Ovary (tissue), 10 donors: ENCODE measurements around the gene NDUFA12. TPM values are rescaled to one million over a fixed set of nuclear protein-coding genes. Genes with fewer than 3 reads are reported as not detected.

Source experiments
- DNase-seq, 5 donors: peaks; one replicate each; pipeline ENCODE4 v3.0.0-alpha.2; 2019 to 2020
- H3K27ac ChIP-seq, 2 donors: fragments of 200-600 bp; one replicate each; pipeline versions ENCODE4 v1.5.1 to v1.8.0; 2019 to 2022
- H3K27me3 ChIP-seq: fragments of 200-600 bp; one replicate; pipeline ENCODE4 v1.8.0; 2022
- H3K36me3 ChIP-seq: fragments of 200-600 bp; sonication (generic); one replicate; pipeline ENCODE4 v1.5.1; 2019
- H3K4me1 ChIP-seq: one replicate; pipeline ENCODE4 v1.8.1; 2013; ENCODE audit warnings: mild to moderate bottlenecking, moderate library complexity; ENCODE audit not compliant: insufficient read depth
- H3K4me3 ChIP-seq: fragments of 200-600 bp; sonication (generic); one replicate; pipeline ENCODE4 v1.5.1; 2017
- H3K9me3 ChIP-seq, 2 donors: fragments of 200-600 bp in 1 of 2; sonication (generic) in 1 of 2; one replicate each; pipeline versions ENCODE4 v1.5.1 to v1.8.1; 2013 to 2019; ENCODE audit warnings: mild to moderate bottlenecking in 1 of 2, moderate library complexity in 1 of 2
- CTCF ChIP-seq, 3 donors: fragments of 450-650 bp in 2 of 3; fragments of 200-600 bp in 1 of 3; IDR thresholded peaks; one replicate each; pipeline versions ENCODE4 v1.5.1 to v1.8.0; 2016 to 2022; ENCODE audit warnings: antibody characterized with exemption in 3 of 3, mild to moderate bottlenecking in 1 of 3
- EP300 ChIP-seq: sonication (generic); formaldehyde crosslinking; IDR thresholded peaks from one replicate; pipeline ENCODE4 v1.6.1; 2017; ENCODE audit warnings: antibody characterized with exemption
- POLR2A ChIP-seq: fragments of 450-650 bp; IDR thresholded peaks from one replicate; pipeline ENCODE4 v1.6.1; 2017; ENCODE audit warnings: antibody characterized with exemption, mild to moderate bottlenecking, moderate library complexity
- WGBS, 3 donors: extraction: QIAGEN DNeasy Blood & Tissue Kit in 1 of 3; methylation state at CpG; one replicate each; pipeline versions ENCODE4 v1.1.5 to v1.1.7; 2013 to 2017; 5-methylcytosine and 5-hydroxymethylcytosine counted together
- intact Hi-C, 4 donors: fragments of 100-400 bp; cut with DNase I; formaldehyde crosslinking; loops; one replicate each; pipeline versions ENCODE4 v1.11.0 to v1.15.1; 2022 to 2023
- long read RNA-seq, 3 donors: library from polyadenylated mRNA in 2 of 3; unstranded in 2 of 3; transcript quantifications; one replicate each; pipeline ENCODE4 v2.0.0 and lab custom pipeline, GENCODE V29; 2021 to 2026
- polyA plus RNA-seq, 2 donors: library from polyadenylated mRNA; stranded (reverse); fragments of 200-250 nt in 1 of 2; fragments of 350-450 nt in 1 of 2; fragmentation: Illumina TruSeq in 1 of 2; extraction: RNeasy Lipid Tissue Mini Kit (QIAGEN cat#74804) in 1 of 2; gene quantifications; one replicate each; pipeline ENCODE4 v1.2.3, GENCODE V29; 2013 to 2014
- total RNA-seq, 7 donors: library from RNA; depleted of rRNA in 2 of 7; stranded (reverse); fragments of >200 nt in 2 of 7; fragmentation: NEBNext Ultra II Directional in 3 of 7; extraction: Animal tissue kit (Norgen Biotek cat#: 25700) in 3 of 7; gene quantifications; one replicate each; pipeline versions ENCODE4 v1.1.0 to v1.2.4, GENCODE V29; 2016 to 2023
- donor health status: DM: no; HTN: no; CAD: no; lungs with moderate emphysema.
- donor health status: DM: no; HTN: no; CAD: no.
- donor health status: Bipolar disorder and iron deficiency.
- donor health status: DM: yes; HTN: yes; CAD: no.
- donor health status: DM: no; HTN: no; CAD: no.
- donor health status: DM: yes; HTN: yes; CAD: no.

The NDUFA12 gene
- total RNA-seq: 10 to 100 TPM; 51.1 to 66.7 (median 57.3) TPM
- 100 to 1,000 TPM in 1 of 2 donors, 10 to 100 TPM in 1; 75.5 to 151 TPM for polyA plus RNA-seq
- long read RNA-seq, donor 1, transcript NDUFA12-201 (4 exons, 635 nt): major isoform, 15 of 15 reads
- long read RNA-seq, donor 1, partial matches to known transcripts: 0 of 15 reads
- long read RNA-seq, donor 1, other reads (novel, unspliced or antisense): 0 of 15 reads
- long read RNA-seq, donor 2, transcript NDUFA12-201 (4 exons, 635 nt): major isoform, 103 of 155 reads
- long read RNA-seq, donor 2, transcript NDUFA12-202 (2 exons, 472 nt): minor isoform, 6 of 155 reads
- long read RNA-seq, donor 2, partial matches to known transcripts: 43 of 155 reads
- long read RNA-seq, donor 2, other reads (novel, unspliced or antisense): 0 of 155 reads
- long read RNA-seq, donor 3, transcript NDUFA12-201 (4 exons, 635 nt): major isoform, 46 of 47 reads
- long read RNA-seq, donor 3, partial matches to known transcripts: 0 of 47 reads
- long read RNA-seq, donor 3, other reads (novel, unspliced or antisense): 0 of 47 reads

- no peaks in the 10 kb centered on the region for H3K9me3 ChIP-seq
- no peak for TF ChIP-seq EP300
- peak; percentile 52 for TF ChIP-seq POLR2A
- 0 to 2% (median 0%) methylated on average over 23 to 34 of the region's 34 CpGs for WGBS, 3 donors
- no peaks in the 10 kb centered on the region for H3K36me3 ChIP-seq
- H3K27me3 ChIP-seq: no peaks in the 10 kb centered on the region
- intact Hi-C loops: no loop called here
- peak within 1 kb of the TSS; percentile 74 for H3K4me3 ChIP-seq
- peak; percentile 92 to 96 (median 93) for DNase-seq
- H3K4me1 ChIP-seq: peaks cover 6% of the 10 kb centered on the region
- H3K27ac ChIP-seq: peak within 1 kb of the TSS; percentile 37 to 69
These were observed at the start of gene NDUFA12 for GRCh38 chr12:95003213-95003920. Gene NDUFA12, minus strand, starts transcription at chr12:95003697. Its CDS starts 17 bp downstream, at chr12:95003680.

GRCh38 chr12:95051241-95051640 is 47.7 kb upstream of the NDUFA12 start:
- H3K27ac ChIP-seq: no peak overlapping the region
- H3K27me3 ChIP-seq: no peaks in the 10 kb centered on the region
- DNase-seq: no peak
- H3K4me1 ChIP-seq: peaks cover 2% of the 10 kb centered on the region
- no peaks in the 10 kb centered on the region for H3K36me3 ChIP-seq
- TF ChIP-seq EP300 (no peak), CTCF (IDR thresholded peaks at IDR 0.05) (no peak), POLR2A (no peak)
- 84 to 89% (median 84%) methylated on average over 4 of the region's 4 CpGs for WGBS, 3 donors
- H3K4me3 ChIP-seq: no peak overlapping the region
- H3K9me3 ChIP-seq: no peaks in the 10 kb centered on the region
- intact Hi-C loops: no loop called here

GRCh38 chr12:95037906-95038305 is 34.4 kb upstream of the NDUFA12 start:
- no peak for TF ChIP-seq EP300
- no peak for TF ChIP-seq POLR2A
- TF ChIP-seq CTCF (IDR thresholded peaks at IDR 0.05): no peak
- no peaks in the 10 kb centered on the region for H3K4me1 ChIP-seq
- intact Hi-C loops: no loop called here
- 85 to 87% (median 86%) methylated on average over 2 of the region's 2 CpGs for WGBS, 3 donors
- H3K36me3 ChIP-seq: no peaks in the 10 kb centered on the region
- DNase-seq: no peak
- no peaks in the 10 kb centered on the region for H3K27me3 ChIP-seq
- no peaks in the 10 kb centered on the region for H3K9me3 ChIP-seq
- no peak overlapping the region for H3K4me3 ChIP-seq
- H3K27ac ChIP-seq: no peak overlapping the region

GRCh38 chr12:95034750-95035149 is 31.3 kb upstream of the NDUFA12 start:
- no peak for TF ChIP-seq EP300
- no peak for TF ChIP-seq CTCF (IDR thresholded peaks at IDR 0.05)
- no peak for TF ChIP-seq POLR2A
- no peak overlapping the region for H3K4me3 ChIP-seq
- no peaks in the 10 kb centered on the region for H3K4me1 ChIP-seq
- no peak for DNase-seq
- H3K9me3 ChIP-seq: no peaks in the 10 kb centered on the region
- intact Hi-C loops: no loop called here
- no peaks in the 10 kb centered on the region for H3K27me3 ChIP-seq
- H3K27ac ChIP-seq: no peak overlapping the region
- no peaks in the 10 kb centered on the region for H3K36me3 ChIP-seq
- WGBS, 3 donors: 93 to 97% (median 96%) methylated on average over 1 of the region's 1 CpG
